Skin epidermis (tissue), 12 donors: ENCODE measurements around the gene FCN2.

ENCODE experiments used
- H3K27ac ChIP-seq, 21 experiments: fragments of 200-600 bp; sonication (generic) in 11 of 21; one replicate each; pipeline ENCODE4 v1.5.0; 2020; ENCODE audit warnings: mild to moderate bottlenecking in 3 of 21, inconsistent platforms in 2 of 21, moderate library complexity in 2 of 21
- H3K4me3 ChIP-seq, 7 experiments: fragments of 200-600 bp; sonication (generic) in 2 of 7; one replicate each; pipeline ENCODE4 v1.5.0; 2020; ENCODE audit warnings: inconsistent platforms in 2 of 7, mild to moderate bottlenecking in 2 of 7, moderate library complexity in 1 of 7

FCN2 gene

GRCh38 chr9:134880484-134881312, at the start of gene FCN2:
Gene FCN2, plus strand, starts transcription at chr9:134880810. Its CDS starts 12 bp downstream, at chr9:134880822.
- Histone ChIP-seq H3K27ac (no peak within 1 kb of the TSS), H3K4me3 (no peak within 1 kb of the TSS)

- no peak overlapping the region for H3K4me3 ChIP-seq
- no peak overlapping the region for H3K27ac ChIP-seq
Observed at GRCh38 chr9:134830926-134831720, 49.5 kb upstream of the FCN2 start.

GRCh38 chr9:134832471-134832870, 48.1 kb upstream of the FCN2 start:
- Histone ChIP-seq H3K4me3 (no peak overlapping the region), H3K27ac (no peak overlapping the region)

GRCh38 chr9:134833294-134833880, 47.2 kb upstream of the FCN2 start:
- H3K27ac ChIP-seq, result no peak overlapping the region
- no peak overlapping the region for H3K4me3 ChIP-seq

GRCh38 chr9:134834217-134834956, 46.2 kb upstream of the FCN2 start:
- no peak overlapping the region for H3K4me3 ChIP-seq

GRCh38 chr9:134834957-134835419, 45.6 kb upstream of the FCN2 start:
- Histone ChIP-seq H3K4me3 (no peak overlapping the region), H3K27ac (no peak overlapping the region)

More at GRCh38 chr9:134834217-134834956, 46.2 kb upstream of the FCN2 start:
- H3K27ac ChIP-seq, result no peak overlapping the region

GRCh38 chr9:134835448-134835847, 45.2 kb upstream of the FCN2 start:
- H3K27ac ChIP-seq, result no peak overlapping the region
- H3K4me3 ChIP-seq, result no peak overlapping the region

GRCh38 chr9:134835987-134836386, 44.6 kb upstream of the FCN2 start:
- H3K27ac ChIP-seq, result no peak overlapping the region
- no peak overlapping the region for H3K4me3 ChIP-seq

GRCh38 chr9:134836406-134836970, 44.1 kb upstream of the FCN2 start:
- H3K4me3 ChIP-seq, result no peak overlapping the region
- H3K27ac ChIP-seq, result no peak overlapping the region

- no peak overlapping the region for H3K4me3 ChIP-seq
Observed at GRCh38 chr9:134837529-134837928, 43.1 kb upstream of the FCN2 start.

GRCh38 chr9:134838651-134839454, 41.8 kb upstream of the FCN2 start:
- no peak overlapping the region for H3K4me3 ChIP-seq
- no peak overlapping the region for H3K27ac ChIP-seq

More at GRCh38 chr9:134837529-134837928, 43.1 kb upstream of the FCN2 start:
- no peak overlapping the region for H3K27ac ChIP-seq

- H3K4me3 ChIP-seq, result no peak overlapping the region
Observed at GRCh38 chr9:134839455-134840125, 41.0 kb upstream of the FCN2 start.

GRCh38 chr9:134840511-134840910, 40.1 kb upstream of the FCN2 start:
- H3K27ac ChIP-seq, result no peak overlapping the region

More at GRCh38 chr9:134839455-134840125, 41.0 kb upstream of the FCN2 start:
- no peak overlapping the region for H3K27ac ChIP-seq

GRCh38 chr9:134841180-134841904, 39.3 kb upstream of the FCN2 start:
- no peak overlapping the region for H3K27ac ChIP-seq
- H3K4me3 ChIP-seq, result no peak overlapping the region

More at GRCh38 chr9:134840511-134840910, 40.1 kb upstream of the FCN2 start:
- H3K4me3 ChIP-seq, result no peak overlapping the region

- Histone ChIP-seq H3K4me3 (no peak overlapping the region), H3K27ac (no peak overlapping the region)
Observed at GRCh38 chr9:134842321-134842720, 38.3 kb upstream of the FCN2 start.

GRCh38 chr9:134843740-134844139, 36.9 kb upstream of the FCN2 start:
- H3K27ac ChIP-seq, result no peak overlapping the region
- H3K4me3 ChIP-seq, result no peak overlapping the region

GRCh38 chr9:134844821-134845220, 35.8 kb upstream of the FCN2 start:
- no peak overlapping the region for H3K4me3 ChIP-seq
- no peak overlapping the region for H3K27ac ChIP-seq
